Measurements from ENCODE around the gene ODAD4.
"Not testable (repeated sequence)": the region's sequence is repeated elsewhere in the genome, so short reads cannot be mapped to it uniquely, and the experiment has no call there.

ODAD4 gene

DNA sequence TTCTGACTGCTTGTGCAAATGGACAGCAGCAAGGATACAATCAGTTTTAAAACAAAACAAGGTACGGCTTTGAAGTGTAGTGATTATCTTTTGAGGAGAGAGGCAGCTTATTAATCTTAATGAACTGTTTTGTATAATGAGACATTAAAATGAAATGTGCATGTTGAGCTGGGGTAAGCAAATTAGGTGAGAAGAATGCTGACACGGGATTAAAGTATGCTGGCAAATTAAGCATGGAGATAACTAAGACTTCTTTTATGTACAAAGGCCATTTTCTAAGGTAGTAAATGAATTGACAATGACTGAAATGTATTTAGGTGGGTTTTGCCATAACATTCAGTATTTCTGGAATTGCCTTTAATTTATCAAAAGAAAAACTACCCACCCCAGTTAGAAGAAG, 68.1 kb downstream of the ODAD4 start:
- no peaks in the 10 kb centered on the region for H3K9me3 ChIP-seq (ENCODE audit: control insufficient read depth, low read length)
- 47 to 50% methylated on average over 2 of the region's 2 CpGs for WGBS, 2 experiments
- H3K27me3 ChIP-seq (ENCODE audit: control insufficient read depth, insufficient read depth, low read length, poor library complexity, severe bottlenecking): no peaks in the 10 kb centered on the region
- H3K4me3 ChIP-seq (ENCODE audit: insufficient read depth, low read depth, low read length): no peak overlapping the region
- no peak overlapping the region for H3K27ac ChIP-seq (ENCODE audit: insufficient read depth, low read depth, low read length, poor library complexity, severe bottlenecking)
- no peaks in the 10 kb centered on the region for H3K4me1 ChIP-seq (ENCODE audit: control insufficient read depth, insufficient read depth, low read length)
- H3K36me3 ChIP-seq (ENCODE audit: control insufficient read depth, insufficient read depth, low read length): peaks cover 53% of the 10 kb centered on the region

DNA sequence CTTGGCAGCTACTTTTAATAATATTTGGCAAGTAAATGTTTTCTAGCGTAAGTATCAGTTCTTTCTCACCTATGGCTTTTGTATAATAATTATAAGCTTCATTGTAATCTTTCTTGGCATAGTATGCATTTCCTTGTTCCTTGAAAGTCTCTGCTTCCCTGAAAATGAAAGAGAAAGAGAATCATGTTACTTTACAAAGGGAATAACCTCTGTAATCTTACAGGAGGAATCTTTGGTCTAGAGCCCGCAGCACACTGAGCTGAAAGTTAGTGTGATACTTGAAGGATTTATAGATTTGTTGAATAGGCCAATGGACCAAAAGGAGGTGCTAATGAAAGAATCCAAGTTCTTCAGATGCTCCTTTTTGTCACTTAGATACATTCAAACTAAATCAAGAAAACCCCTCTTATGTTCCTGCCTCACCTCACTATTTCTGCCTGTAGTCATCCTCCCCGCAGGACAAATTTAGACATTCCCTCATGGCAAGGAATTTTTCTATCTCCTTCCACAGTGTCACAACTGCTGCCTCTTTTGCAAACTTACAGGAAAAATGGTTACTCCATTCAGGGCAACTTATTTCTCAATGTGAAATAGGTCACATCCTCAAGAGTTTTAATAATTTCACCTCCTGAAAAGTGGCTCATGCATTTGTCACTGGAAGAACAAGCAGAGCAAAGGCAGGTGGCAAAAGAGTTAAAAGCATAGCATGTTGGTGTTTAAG, 70.2 kb downstream of the ODAD4 start:
- H3K27ac ChIP-seq (ENCODE audit: insufficient read depth, low read depth, low read length, poor library complexity, severe bottlenecking): no peak overlapping the region
- no peak overlapping the region for H3K4me3 ChIP-seq (ENCODE audit: insufficient read depth, low read depth, low read length)
- H3K27me3 ChIP-seq (ENCODE audit: control insufficient read depth, insufficient read depth, low read length, poor library complexity, severe bottlenecking): no peaks in the 10 kb centered on the region
- no peaks in the 10 kb centered on the region for H3K4me1 ChIP-seq (ENCODE audit: control insufficient read depth, insufficient read depth, low read length)
- H3K9me3 ChIP-seq (ENCODE audit: control insufficient read depth, low read length): no peaks in the 10 kb centered on the region
- H3K36me3 ChIP-seq (ENCODE audit: control insufficient read depth, insufficient read depth, low read length): peaks cover 40% of the 10 kb centered on the region
- WGBS, 2 experiments: 97 to 100% methylated on average over 2 to 3 of the region's 3 CpGs

DNA sequence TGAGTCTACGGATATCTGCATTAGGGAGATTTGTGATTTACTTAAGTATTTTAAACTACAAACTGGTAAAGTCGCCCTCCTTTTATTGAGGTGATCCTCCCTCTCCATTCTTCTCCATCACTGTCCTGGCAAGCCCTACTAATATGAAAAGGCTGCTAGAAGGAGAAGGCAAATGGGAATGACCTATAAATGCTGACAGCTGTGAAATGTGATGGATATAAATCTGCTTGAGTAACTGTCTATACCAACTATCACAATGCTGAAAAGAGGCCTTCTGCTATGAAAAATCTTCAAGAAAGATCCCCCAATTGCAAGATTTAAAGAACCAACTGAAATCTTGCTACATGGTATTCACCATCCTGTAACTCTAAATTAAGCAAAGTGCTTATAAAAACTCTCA, 71.3 kb downstream of the ODAD4 start:
- H3K27me3 ChIP-seq (ENCODE audit: control insufficient read depth, insufficient read depth, low read length, poor library complexity, severe bottlenecking): no peaks in the 10 kb centered on the region
- peaks cover 28% of the 10 kb centered on the region for H3K36me3 ChIP-seq (ENCODE audit: control insufficient read depth, insufficient read depth, low read length)
- H3K4me3 ChIP-seq (ENCODE audit: insufficient read depth, low read depth, low read length): no peak overlapping the region
- H3K27ac ChIP-seq (ENCODE audit: insufficient read depth, low read depth, low read length, poor library complexity, severe bottlenecking): no peak overlapping the region
- no peaks in the 10 kb centered on the region for H3K4me1 ChIP-seq (ENCODE audit: control insufficient read depth, insufficient read depth, low read length)
- H3K9me3 ChIP-seq (ENCODE audit: control insufficient read depth, low read length): no peaks in the 10 kb centered on the region
- 100% methylated on average over 1 to 2 of the region's 2 CpGs for WGBS, 2 experiments

DNA sequence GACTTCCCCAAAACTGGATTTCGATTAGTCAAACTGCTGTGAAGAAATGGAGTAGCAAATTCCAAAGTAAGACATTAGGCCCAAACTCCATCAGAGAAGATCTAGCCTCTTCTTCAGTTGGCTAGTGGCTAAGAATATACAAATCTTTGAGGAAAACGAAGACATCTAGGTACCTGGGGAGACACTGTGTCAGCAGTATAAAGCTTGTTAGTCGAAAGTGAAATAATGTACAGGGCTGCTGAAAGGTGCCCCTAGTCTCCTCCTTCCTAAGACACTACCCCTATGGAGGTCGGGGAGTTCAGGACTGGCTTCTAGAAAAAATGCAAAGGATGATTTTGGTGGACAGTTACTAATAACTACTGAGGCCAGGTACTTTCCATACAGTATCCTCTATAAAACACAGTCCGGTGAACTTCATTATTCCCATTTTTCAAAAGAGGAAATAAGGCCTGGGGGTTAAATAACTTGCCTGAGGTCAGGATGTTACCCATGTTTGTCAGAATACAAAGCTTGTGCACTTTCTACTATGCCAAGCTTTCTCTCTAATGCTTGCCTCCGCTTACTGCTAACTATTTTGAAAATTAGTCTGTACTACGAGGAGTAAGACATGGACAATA, 71.9 kb downstream of the ODAD4 start:
- Histone ChIP-seq H3K4me1 (ENCODE audit: control insufficient read depth, insufficient read depth, low read length) (no peaks in the 10 kb centered on the region), H3K4me3 (ENCODE audit: insufficient read depth, low read depth, low read length) (no peak overlapping the region), H3K27ac (ENCODE audit: insufficient read depth, low read depth, low read length, poor library complexity, severe bottlenecking) (no peak overlapping the region), H3K36me3 (ENCODE audit: control insufficient read depth, insufficient read depth, low read length) (peaks cover 22% of the 10 kb centered on the region), H3K27me3 (ENCODE audit: control insufficient read depth, insufficient read depth, low read length, poor library complexity, severe bottlenecking) (no peaks in the 10 kb centered on the region), H3K9me3 (ENCODE audit: control insufficient read depth, low read length) (no peaks in the 10 kb centered on the region)
- WGBS, 2 experiments: 98% methylated on average over 6 of the region's 7 CpGs

DNA sequence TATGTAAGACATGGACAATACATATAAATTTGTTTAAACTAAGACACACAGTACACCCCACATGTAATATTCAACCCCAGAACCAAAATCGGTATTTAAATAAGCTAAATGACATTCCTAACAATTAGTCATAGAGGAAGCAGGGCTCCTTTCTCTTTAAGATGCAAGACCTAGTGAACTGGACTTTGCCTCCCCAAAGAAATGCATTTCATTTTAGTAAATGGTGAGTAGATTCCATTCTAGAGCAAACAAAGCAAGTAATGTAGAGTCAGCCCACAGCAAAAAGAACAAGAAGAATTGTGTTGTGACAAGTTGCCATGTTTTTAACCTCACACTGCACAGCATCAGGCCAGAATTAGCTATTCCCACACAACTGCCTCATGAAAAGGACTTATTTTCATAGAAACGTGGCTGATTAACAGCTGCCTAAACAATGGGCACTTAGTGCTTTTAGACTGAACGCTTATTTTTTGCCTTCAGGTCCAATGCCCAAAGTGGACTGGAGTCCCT, 72.4 kb downstream of the ODAD4 start:
- Histone ChIP-seq H3K27ac (ENCODE audit: insufficient read depth, low read depth, low read length, poor library complexity, severe bottlenecking) (no peak overlapping the region), H3K36me3 (ENCODE audit: control insufficient read depth, insufficient read depth, low read length) (peaks cover 18% of the 10 kb centered on the region), H3K9me3 (ENCODE audit: control insufficient read depth, low read length) (no peaks in the 10 kb centered on the region), H3K4me3 (ENCODE audit: insufficient read depth, low read depth, low read length) (no peak overlapping the region), H3K4me1 (ENCODE audit: control insufficient read depth, insufficient read depth, low read length) (no peaks in the 10 kb centered on the region), H3K27me3 (ENCODE audit: control insufficient read depth, insufficient read depth, low read length, poor library complexity, severe bottlenecking) (no peaks in the 10 kb centered on the region)
- 92 to 95% methylated on average over 3 of the region's 3 CpGs for WGBS, 2 experiments

DNA sequence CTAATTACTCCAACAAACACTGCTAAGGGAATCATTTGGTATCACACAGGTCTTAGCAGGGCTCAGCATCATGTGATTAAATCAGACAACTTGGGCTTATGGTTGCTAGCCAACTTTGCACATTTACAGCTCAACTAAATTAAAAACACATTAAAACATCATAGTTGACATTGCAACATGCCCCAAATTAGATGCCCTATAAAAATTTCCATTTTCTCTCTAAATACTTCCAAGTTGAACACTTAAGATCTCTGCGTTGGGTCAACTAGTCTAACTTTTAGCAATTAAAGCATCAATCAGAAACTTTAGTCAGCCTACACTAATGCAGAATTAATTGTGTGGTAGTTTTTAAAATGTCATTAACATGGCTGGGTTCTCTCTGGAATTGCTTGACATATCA, 74.7 kb downstream of the ODAD4 start:
- no peaks in the 10 kb centered on the region for H3K4me1 ChIP-seq (ENCODE audit: control insufficient read depth, insufficient read depth, low read length)
- H3K4me3 ChIP-seq (ENCODE audit: insufficient read depth, low read depth, low read length): no peak overlapping the region
- H3K27me3 ChIP-seq (ENCODE audit: control insufficient read depth, insufficient read depth, low read length, poor library complexity, severe bottlenecking): no peaks in the 10 kb centered on the region
- peaks cover 9% of the 10 kb centered on the region for H3K36me3 ChIP-seq (ENCODE audit: control insufficient read depth, insufficient read depth, low read length)
- WGBS, 2 experiments: 100% methylated on average over 1 of the region's 1 CpG
- no peaks in the 10 kb centered on the region for H3K9me3 ChIP-seq (ENCODE audit: control insufficient read depth, low read length)
- no peak overlapping the region for H3K27ac ChIP-seq (ENCODE audit: insufficient read depth, low read depth, low read length, poor library complexity, severe bottlenecking)

DNA sequence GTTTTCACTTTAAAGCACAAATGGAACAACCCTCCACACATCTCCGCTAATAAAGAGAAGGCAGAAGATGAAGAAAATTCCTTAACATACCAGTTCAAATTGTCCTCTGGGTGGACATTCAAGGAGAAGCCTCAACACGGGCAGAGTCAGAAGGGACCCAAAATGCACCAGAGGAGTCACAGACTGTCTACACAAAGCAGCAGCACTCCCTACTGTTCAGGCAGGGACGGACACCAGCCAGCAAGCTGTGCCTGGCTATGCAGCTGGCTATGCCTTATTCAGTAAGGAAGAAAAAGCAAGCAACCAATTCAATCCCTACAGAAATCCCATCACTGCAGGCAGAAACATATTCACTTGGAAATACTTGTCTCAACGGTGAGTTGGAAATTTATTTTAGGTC, 78.8 kb downstream of the ODAD4 start:
- Histone ChIP-seq H3K27me3 (ENCODE audit: control insufficient read depth, insufficient read depth, low read length, poor library complexity, severe bottlenecking) (no peaks in the 10 kb centered on the region), H3K27ac (ENCODE audit: insufficient read depth, low read depth, low read length, poor library complexity, severe bottlenecking) (no peak overlapping the region), H3K4me3 (ENCODE audit: insufficient read depth, low read depth, low read length) (no peak overlapping the region), H3K4me1 (ENCODE audit: control insufficient read depth, insufficient read depth, low read length) (no peaks in the 10 kb centered on the region), H3K36me3 (ENCODE audit: control insufficient read depth, insufficient read depth, low read length) (no peaks in the 10 kb centered on the region), H3K9me3 (ENCODE audit: control insufficient read depth, low read length) (no peaks in the 10 kb centered on the region)
- 85 to 90% methylated on average over 3 to 4 of the region's 4 CpGs for WGBS, 2 experiments

DNA sequence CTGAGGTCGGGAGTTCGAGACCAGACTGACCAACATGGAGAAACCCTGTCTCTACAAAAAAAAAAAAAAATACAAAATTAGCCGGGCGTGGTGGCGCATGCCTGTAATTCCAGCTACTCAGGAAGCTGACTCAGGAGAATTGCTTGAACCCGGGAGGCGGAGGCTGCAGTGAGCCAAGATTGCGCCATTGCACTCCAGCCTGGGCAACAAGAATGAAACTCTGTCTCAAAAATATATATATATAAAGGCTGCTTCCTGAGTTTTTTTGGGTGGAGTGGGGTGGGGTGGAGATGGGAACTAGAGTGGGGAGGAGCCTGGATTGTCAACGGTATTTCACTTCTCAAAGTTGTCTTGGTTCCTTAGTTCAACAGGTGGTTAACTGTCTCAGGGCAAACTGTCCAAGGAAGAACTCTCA, 79.9 kb downstream of the ODAD4 start:
- 92 to 93% methylated on average over 9 of the region's 9 CpGs for WGBS, 2 experiments
- not testable (repeated sequence) for H3K27me3 ChIP-seq (ENCODE audit: control insufficient read depth, insufficient read depth, low read length, poor library complexity, severe bottlenecking); H3K36me3 ChIP-seq (ENCODE audit: control insufficient read depth, insufficient read depth, low read length); H3K4me3 ChIP-seq (ENCODE audit: insufficient read depth, low read depth, low read length); H3K4me1 ChIP-seq (ENCODE audit: control insufficient read depth, insufficient read depth, low read length); H3K27ac ChIP-seq (ENCODE audit: insufficient read depth, low read depth, low read length, poor library complexity, severe bottlenecking); H3K9me3 ChIP-seq (ENCODE audit: control insufficient read depth, low read length)

DNA sequence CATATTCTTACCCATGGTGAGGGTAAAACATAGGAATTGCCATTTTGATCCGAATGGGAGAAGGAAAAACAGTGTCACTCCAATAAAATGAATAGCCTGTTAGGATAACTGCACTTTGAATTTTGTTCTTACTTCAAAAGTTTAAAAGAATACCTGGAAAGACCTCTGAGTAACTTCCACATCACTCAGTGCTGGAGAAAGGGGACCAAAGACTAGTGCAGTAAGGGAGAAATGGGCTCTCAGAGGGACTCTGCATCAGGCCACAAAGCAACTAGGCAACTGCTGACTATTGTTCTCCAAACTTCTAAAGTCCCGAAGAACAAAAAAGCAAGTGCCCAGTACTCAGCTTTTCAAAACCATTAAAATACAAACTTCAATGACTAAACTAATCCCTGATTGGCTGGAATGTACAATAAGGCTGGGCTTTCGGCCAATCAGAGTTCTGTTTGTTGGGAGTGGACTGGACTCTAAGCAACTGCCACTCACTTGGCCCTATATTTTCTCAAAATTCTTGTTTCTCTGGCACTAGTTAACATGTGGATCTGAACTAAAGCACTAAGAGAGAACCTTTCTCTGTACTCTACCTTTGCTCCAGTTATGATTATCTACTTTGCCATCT, 80.6 kb downstream of the ODAD4 start:
- H3K4me1 ChIP-seq (ENCODE audit: control insufficient read depth, insufficient read depth, low read length): peaks cover 4% of the 10 kb centered on the region
- no peaks in the 10 kb centered on the region for H3K9me3 ChIP-seq (ENCODE audit: control insufficient read depth, low read length)
- H3K36me3 ChIP-seq (ENCODE audit: control insufficient read depth, insufficient read depth, low read length): no peaks in the 10 kb centered on the region
- no peaks in the 10 kb centered on the region for H3K27me3 ChIP-seq (ENCODE audit: control insufficient read depth, insufficient read depth, low read length, poor library complexity, severe bottlenecking)
- no peak overlapping the region for H3K4me3 ChIP-seq (ENCODE audit: insufficient read depth, low read depth, low read length)
- H3K27ac ChIP-seq (ENCODE audit: insufficient read depth, low read depth, low read length, poor library complexity, severe bottlenecking): no peak overlapping the region
- WGBS, 2 experiments: 94 to 96% methylated on average over 3 of the region's 3 CpGs

DNA sequence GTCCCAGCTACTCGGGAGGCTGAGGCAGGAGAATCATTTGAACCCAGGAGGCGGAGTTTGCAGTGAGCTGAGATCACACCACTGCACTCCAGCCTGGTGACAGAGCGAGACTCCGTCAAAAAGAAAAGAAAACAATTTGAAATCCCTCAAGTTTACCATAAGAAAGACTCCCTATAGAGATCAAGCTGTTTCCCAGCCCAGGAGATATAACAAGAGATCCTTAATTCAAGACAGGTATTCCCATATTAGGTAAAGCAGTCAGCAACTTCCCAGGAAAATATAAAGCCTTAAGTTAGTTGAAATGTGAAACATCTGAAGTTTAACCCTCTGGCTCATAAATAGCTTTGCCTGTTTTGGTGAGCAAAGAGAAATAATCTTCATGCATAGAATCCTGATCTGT, 81.9 kb downstream of the ODAD4 start:
- H3K27ac ChIP-seq (ENCODE audit: insufficient read depth, low read depth, low read length, poor library complexity, severe bottlenecking); H3K4me3 ChIP-seq (ENCODE audit: insufficient read depth, low read depth, low read length); H3K9me3 ChIP-seq (ENCODE audit: control insufficient read depth, low read length); H3K4me1 ChIP-seq (ENCODE audit: control insufficient read depth, insufficient read depth, low read length); H3K36me3 ChIP-seq (ENCODE audit: control insufficient read depth, insufficient read depth, low read length); H3K27me3 ChIP-seq (ENCODE audit: control insufficient read depth, insufficient read depth, low read length, poor library complexity, severe bottlenecking): not testable (repeated sequence)
- WGBS, 2 experiments: 51 to 59% methylated on average over 4 of the region's 4 CpGs

Measured in ectodermal cell (in vitro differentiated cells).